SU-DHL-6 (cell line): ENCODE measurements around the gene GRXCR2.

Experiments used
- H2AFZ ChIP-seq: fragments of 200-600 bp; sonication (generic); 2 replicates; pipeline ENCODE4 v1.6.1; 2014; ENCODE audit warnings: low read depth, mild to moderate bottlenecking, moderate library complexity, mixed read lengths, antibody characterized with exemption, low read length; ENCODE audit not compliant: severe bottlenecking
- H3F3A ChIP-seq: fragments of 200-600 bp; shearing (Covaris generic); 2 replicates; pipeline ENCODE4 v1.6.0; 2016; ENCODE audit warnings: antibody characterized with exemption, mild to moderate bottlenecking; ENCODE audit not compliant: insufficient read depth
- H3K27ac ChIP-seq: fragments of 200-600 bp; sonication (generic); 2 replicates; pipeline ENCODE4 v1.5.1; 2016; ENCODE audit warnings: low read depth, mild to moderate bottlenecking, low read length, moderate library complexity, mixed read lengths
- H3K27me3 ChIP-seq: fragments of 200-600 bp; sonication (generic), shearing (Covaris generic); 2 replicates; pipeline ENCODE4 v1.6.0; 2014; ENCODE audit warnings: mild to moderate bottlenecking, low read length
- H3K36me3 ChIP-seq: fragments of 200-600 bp; sonication (generic); 2 replicates; pipeline ENCODE4 v1.6.1; 2014; ENCODE audit warnings: mild to moderate bottlenecking, low read length, mixed read lengths
- H3K4me2 ChIP-seq: fragments of 300-600, 200-600 bp; shearing (Covaris generic), sonication (generic); 2 replicates; pipeline ENCODE4 v1.6.0; 2014; ENCODE audit warnings: low read length, low read depth, mild to moderate bottlenecking; ENCODE audit not compliant: poor library complexity, severe bottlenecking
- H3K4me3 ChIP-seq: fragments of 200-600 bp; sonication (generic); 2 replicates; pipeline ENCODE4 v1.5.1; 2014; ENCODE audit warnings: antibody characterized with exemption, low read length, mild to moderate bottlenecking, mixed read lengths; ENCODE audit not compliant: insufficient read depth, poor library complexity, severe bottlenecking
- H3K79me2 ChIP-seq: fragments of 200-600 bp; sonication (generic); 2 replicates; pipeline ENCODE4 v1.6.1; 2014; ENCODE audit warnings: mild to moderate bottlenecking, low read length, moderate library complexity; ENCODE audit not compliant: insufficient read depth
- H3K9ac ChIP-seq: fragments of 200-600 bp; sonication (generic); 2 replicates; pipeline ENCODE4 v1.7.0; 2014; ENCODE audit warnings: mild to moderate bottlenecking, low read length
- H3K9me2 ChIP-seq: fragments of 200-600 bp; sonication (generic); replicated peaks from 2 replicates; pipeline ENCODE4 v1.6.1; 2014; ENCODE audit warnings: low read length; ENCODE audit not compliant: insufficient read depth
- H3K9me3 ChIP-seq: fragments of 200-600 bp; sonication (generic); 2 replicates; pipeline ENCODE4 v1.6.1; 2014; ENCODE audit warnings: low read length, mixed read lengths; ENCODE audit not compliant: insufficient read depth
- H4K20me1 ChIP-seq: fragments of 200-600 bp; sonication (generic); 2 replicates; pipeline ENCODE4 v1.6.1; 2014; ENCODE audit warnings: low read depth, mild to moderate bottlenecking, antibody characterized with exemption, low read length, moderate library complexity, mixed read lengths
- EZH2phosphoT487 ChIP-seq: fragments of 200-600 bp; sonication (generic), shearing (Covaris generic); conservative IDR thresholded peaks from 2 replicates; pipeline ENCODE4 v1.6.1; 2018; ENCODE audit warnings: mild to moderate bottlenecking, antibody characterized with exemption, low read length, moderate library complexity, mixed read lengths
- TF ChIP-seq, protein P1 (sequence below): fragments of 200-600 bp; sonication (generic); IDR thresholded peaks from one replicate; pipeline ENCODE4 v1.5.1; 2017; ENCODE audit warnings: antibody characterized with exemption, mild to moderate bottlenecking, low read length, moderate library complexity; ENCODE audit not compliant: insufficient read depth, poor library complexity, severe bottlenecking

GRXCR2 gene

DNA sequence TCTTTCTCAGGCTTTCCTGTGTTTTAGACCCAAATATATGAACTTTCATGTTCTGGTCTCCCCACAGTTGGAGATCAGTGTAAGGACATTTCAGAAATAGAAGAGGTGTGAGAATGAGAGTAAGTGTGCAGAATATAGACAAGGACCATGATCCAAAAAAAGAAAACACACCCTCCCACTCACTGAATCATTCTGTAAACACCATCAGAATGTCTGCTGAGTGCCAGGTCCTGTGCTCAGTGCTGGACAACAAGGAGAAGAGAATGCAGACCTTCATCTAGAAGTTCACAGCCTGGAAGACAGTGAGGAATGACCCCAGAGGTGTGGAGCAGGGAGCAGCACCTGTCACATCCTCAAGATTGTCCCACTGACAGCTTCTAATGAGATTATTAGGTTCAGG, 44.5 kb upstream of the GRXCR2 start:
- Histone ChIP-seq H2AFZ (no peak overlapping the region), H3K27me3 (no peaks in the 10 kb centered on the region), H3K79me2 (no peaks in the 10 kb centered on the region), H3K27ac (no peak overlapping the region), H3F3A (no peaks in the 10 kb centered on the region), H4K20me1 (no peaks in the 10 kb centered on the region), H3K4me2 (no peak overlapping the region), H3K4me3 (no peak overlapping the region), H3K9me2 (no peaks in the 10 kb centered on the region), H3K9ac (no peak overlapping the region), H3K9me3 (no peaks in the 10 kb centered on the region), H3K36me3 (no peaks in the 10 kb centered on the region)
- TF ChIP-seq, protein P1, sequence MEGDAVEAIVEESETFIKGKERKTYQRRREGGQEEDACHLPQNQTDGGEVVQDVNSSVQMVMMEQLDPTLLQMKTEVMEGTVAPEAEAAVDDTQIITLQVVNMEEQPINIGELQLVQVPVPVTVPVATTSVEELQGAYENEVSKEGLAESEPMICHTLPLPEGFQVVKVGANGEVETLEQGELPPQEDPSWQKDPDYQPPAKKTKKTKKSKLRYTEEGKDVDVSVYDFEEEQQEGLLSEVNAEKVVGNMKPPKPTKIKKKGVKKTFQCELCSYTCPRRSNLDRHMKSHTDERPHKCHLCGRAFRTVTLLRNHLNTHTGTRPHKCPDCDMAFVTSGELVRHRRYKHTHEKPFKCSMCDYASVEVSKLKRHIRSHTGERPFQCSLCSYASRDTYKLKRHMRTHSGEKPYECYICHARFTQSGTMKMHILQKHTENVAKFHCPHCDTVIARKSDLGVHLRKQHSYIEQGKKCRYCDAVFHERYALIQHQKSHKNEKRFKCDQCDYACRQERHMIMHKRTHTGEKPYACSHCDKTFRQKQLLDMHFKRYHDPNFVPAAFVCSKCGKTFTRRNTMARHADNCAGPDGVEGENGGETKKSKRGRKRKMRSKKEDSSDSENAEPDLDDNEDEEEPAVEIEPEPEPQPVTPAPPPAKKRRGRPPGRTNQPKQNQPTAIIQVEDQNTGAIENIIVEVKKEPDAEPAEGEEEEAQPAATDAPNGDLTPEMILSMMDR: no peak
- TF ChIP-seq EZH2phosphoT487: no peak

DNA sequence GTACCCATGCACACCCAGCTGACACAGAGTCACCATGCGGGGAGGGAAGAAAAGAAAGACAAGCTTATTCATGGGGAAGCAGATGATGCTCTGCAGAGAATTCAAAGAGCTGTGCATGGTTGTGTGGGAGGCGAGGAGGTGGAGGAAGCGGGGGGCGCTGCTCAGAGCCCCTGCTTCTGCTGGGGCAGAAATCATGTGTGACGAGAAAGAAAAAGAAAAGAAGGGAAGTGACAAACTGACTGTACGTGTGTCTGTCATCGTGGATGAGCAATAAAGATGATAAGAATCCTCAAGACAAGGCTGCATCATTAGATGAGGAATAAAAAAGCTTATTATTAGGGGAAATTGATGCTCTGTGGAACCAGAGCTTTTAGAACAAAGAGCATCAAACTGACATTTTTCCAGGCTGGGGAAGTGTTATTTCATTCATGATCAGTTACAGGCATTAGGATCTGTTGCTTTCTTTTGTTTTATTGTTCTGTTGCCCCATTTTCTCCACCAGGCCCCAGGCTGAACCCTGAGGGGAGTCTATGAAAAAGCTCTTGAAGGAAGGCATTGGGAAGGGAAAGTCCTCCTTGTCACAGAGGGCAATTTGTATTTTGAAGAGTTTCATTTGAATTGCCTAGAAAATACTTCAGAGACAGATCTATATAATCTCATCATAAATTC, 43.3 kb upstream of the GRXCR2 start:
- no peaks in the 10 kb centered on the region for H4K20me1 ChIP-seq
- no peak overlapping the region for H3K9ac ChIP-seq
- no peaks in the 10 kb centered on the region for H3F3A ChIP-seq
- no peaks in the 10 kb centered on the region for H3K36me3 ChIP-seq
- TF ChIP-seq, protein P1: no peak
- TF ChIP-seq EZH2phosphoT487: no peak
- no peaks in the 10 kb centered on the region for H3K79me2 ChIP-seq
- no peaks in the 10 kb centered on the region for H3K9me3 ChIP-seq
- H3K27me3 ChIP-seq: no peaks in the 10 kb centered on the region
- H3K27ac ChIP-seq: no peak overlapping the region
- no peaks in the 10 kb centered on the region for H3K9me2 ChIP-seq
- H3K4me3 ChIP-seq: no peak overlapping the region
- no peak overlapping the region for H3K4me2 ChIP-seq
- H2AFZ ChIP-seq: no peak overlapping the region

DNA sequence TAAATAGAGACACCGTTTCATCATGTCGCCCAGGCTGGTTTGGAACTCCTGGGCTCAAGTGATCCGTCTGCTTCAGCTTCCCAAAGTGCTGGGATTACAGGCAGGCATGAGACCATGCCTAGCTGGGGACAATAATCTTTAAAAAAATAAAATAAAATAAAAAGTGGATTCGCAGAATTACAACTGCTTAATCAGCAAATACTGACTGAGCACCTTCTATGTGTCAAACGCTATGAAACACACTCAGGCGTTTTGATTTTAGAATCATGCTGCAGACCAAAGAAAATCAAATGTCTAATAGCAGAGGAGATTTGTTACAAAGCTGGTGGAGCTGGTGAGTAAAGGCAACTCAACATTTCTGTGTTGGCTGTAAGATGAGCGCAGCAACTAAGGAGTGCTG, 40.9 kb upstream of the GRXCR2 start:
- H3K9me2 ChIP-seq: no peaks in the 10 kb centered on the region
- no peak overlapping the region for H3K4me2 ChIP-seq
- no peaks in the 10 kb centered on the region for H3K27me3 ChIP-seq
- no peak overlapping the region for H3K4me3 ChIP-seq
- no peak overlapping the region for H3K27ac ChIP-seq
- H3K36me3 ChIP-seq: no peaks in the 10 kb centered on the region
- no peak for TF ChIP-seq EZH2phosphoT487
- no peaks in the 10 kb centered on the region for H3K9me3 ChIP-seq
- H3K9ac ChIP-seq: no peak overlapping the region
- no peaks in the 10 kb centered on the region for H4K20me1 ChIP-seq
- H3F3A ChIP-seq: no peaks in the 10 kb centered on the region
- H2AFZ ChIP-seq: no peak overlapping the region
- H3K79me2 ChIP-seq: no peaks in the 10 kb centered on the region

DNA sequence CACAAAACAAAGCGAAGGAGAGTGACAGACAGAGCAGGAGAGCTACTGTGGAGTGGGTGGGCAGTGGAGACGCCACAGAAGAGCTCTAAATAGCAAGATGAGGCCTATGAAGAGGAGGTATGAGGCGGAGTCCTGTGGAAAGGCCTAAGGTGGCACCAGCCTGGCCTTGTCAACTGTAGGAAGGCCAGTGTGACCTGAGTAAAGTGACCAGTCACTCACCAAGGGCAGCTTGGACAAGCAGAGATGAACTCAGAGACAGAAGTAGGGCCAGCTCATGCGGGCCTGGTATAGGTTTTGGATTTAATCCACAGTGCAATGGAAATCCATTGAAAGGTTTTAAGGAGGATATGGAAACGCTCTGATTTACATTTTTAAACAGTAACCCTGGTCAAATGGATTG, 39.8 kb upstream of the GRXCR2 start:
- Histone ChIP-seq H3F3A (no peaks in the 10 kb centered on the region), H3K9me3 (no peaks in the 10 kb centered on the region), H3K79me2 (no peaks in the 10 kb centered on the region), H3K9me2 (no peaks in the 10 kb centered on the region), H2AFZ (no peak overlapping the region), H3K27me3 (no peaks in the 10 kb centered on the region), H3K4me2 (no peak overlapping the region), H3K36me3 (no peaks in the 10 kb centered on the region), H3K27ac (no peak overlapping the region), H4K20me1 (no peaks in the 10 kb centered on the region), H3K9ac (no peak overlapping the region), H3K4me3 (no peak overlapping the region)
- TF ChIP-seq, protein P1: no peak
- no peak for TF ChIP-seq EZH2phosphoT487
